NCI-H2227 treated with DMSO at 0.1 percent for 48 hours (cell line): ENCODE results near the gene DDHD1.
A peak's percentile ranks its signal among the peaks of the same experiment; 100 is the strongest.
"Not testable (repeated sequence)": the region's sequence is repeated elsewhere in the genome, so short reads cannot be mapped to it uniquely, and the experiment has no call there.

Experiments
- DNase-seq: peaks from one replicate; lab custom pipeline; 2025; lab: John Stamatoyannopoulos, UW

Gene DDHD1

DNA sequence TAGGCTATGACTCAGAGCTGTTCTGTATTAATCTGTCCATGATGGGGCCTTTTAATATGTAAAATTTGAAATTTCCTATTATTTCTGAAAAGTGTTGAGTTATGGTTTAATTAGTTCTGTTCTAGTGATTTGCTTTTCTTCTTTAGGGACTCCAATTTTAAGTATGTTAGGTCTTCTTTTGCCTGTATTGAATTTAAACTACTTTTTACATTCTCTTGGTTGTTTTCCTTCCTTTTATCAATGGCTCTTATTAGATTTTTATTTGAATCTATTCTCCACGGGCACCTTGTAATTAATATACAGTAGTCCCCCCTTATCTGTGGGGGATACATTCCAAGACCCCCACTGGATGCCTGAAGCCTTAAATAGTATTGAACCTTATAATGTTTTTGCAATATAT, 46.4 kb downstream of the DDHD1 start:
- no peak for DNase-seq

DNA sequence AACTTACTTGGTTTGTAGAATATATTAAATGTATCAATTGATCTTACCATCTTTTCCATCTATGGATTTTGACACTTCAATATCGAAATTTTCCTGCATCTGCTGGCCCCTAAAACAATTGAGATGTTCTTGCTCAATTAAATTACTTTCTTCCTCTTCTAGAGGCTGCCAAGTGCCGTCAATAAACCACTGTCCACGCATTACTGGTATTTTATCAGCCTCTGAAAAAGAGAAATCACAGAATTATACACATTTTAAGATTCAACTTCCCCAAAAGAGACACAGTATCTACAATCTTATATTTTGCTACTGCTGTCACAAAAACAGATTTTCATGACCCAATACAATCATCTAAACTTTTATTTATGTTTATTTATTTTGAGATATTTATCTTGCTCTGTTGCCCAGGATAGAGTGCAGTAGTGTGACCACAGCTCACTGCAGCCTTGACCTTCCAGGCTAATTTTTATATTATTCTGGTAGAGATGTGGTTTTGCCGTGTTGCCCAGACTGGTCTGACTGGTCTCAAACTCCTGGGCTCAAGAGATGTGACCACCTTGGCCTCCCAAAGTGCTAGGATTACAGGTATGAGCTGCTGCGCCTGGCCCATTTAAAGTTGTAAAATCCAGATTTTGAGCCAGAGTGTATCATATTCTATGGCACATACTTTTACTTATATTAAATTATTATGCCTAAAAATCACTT, 49.3 kb downstream of the DDHD1 start:
- no peak for DNase-seq

DNA sequence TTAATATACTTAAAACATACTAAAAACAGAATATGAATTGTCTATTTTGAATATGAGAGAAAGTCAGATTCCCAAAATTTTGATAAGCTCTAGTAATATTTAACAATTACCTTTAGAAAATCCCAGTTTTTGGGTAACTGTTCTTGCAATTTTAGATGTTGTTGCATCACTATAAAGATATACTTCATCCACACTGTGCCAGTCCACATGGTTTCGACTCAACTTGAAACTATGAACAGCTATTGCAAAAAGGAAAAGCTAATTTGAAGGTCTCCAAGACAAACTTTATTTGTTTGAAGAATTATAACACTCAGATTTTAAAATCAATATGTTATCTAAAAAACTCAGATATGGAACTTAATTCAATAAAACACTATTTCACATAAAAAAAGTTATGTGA, 59.9 kb downstream of the DDHD1 start:
- no peak for DNase-seq

DNA sequence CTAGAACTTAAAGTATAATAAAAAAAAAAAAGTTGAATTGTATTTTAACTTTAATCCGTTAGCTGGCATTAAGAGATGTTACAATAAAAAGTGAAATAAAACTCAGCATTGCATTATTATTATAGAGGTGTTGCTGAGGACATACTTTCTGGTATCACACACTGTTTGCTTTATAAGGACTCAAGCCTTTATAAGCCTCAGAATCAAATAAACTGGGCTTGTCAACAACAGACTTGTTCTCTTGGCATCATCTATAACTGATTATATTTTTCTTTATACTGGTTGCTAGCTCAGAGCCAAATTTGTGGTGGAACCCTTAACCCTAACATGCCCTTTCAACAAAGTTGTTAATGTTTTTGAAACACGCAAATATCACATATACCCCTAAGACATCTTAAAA, 62.3 kb downstream of the DDHD1 start:
- DNase-seq = no peak

DNA sequence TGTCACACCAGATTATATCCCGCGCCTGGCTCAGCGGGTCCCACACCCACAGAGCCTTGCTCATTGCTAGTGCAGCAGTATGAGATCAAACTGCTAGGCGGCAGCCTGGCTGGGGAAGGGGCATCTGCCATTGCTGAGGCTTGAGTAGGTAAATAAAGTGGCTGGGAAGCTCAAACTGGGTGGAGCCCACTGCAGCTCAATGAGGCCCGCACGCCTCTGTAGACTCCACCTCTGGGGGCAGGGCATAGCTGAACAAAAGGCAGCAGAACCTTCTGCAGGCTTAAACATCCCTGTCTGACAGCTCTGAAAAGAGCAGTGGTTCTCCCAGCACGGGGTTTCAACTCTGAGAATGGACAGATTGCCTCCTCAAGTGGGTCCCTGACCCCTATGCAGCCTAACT, 68.2 kb downstream of the DDHD1 start:
- DNase-seq = not testable (repeated sequence)

DNA sequence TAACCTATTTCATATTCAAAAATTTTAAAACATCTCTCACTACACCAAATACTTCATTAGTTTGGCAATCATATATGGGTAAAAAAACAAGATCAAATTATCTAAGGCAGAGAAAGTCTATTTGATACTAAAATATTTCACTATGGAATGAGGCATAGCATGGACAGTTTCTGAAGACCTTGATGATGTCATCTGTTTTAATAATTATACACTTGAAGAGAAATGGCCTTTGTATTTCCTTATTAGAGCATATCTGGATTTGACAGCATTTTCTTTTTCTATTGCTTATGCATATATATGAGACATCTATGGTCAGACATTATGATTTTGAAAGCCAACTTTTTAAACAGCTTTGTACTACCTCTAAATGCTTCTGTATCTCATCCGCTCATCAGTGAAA, 88.6 kb downstream of the DDHD1 start:
- DNase-seq = no peak

DNA sequence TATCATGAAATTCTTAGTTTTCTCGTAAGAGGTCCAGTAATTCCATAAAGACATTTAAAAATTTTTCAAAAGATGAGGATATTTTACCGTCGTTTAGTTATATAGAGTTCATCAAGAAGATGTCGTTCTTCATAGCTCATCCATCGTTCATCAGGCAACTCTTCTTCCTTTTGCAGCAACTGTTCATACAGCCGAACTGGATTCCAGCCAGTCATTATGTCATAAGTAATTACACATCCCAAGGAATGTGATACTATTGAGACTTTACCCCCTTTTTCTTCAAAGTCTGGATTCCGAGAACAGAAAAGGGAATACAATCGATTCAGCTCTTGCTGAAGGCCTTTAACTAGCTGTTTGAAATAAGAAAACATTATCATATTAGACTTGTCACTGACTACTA, 90.3 kb downstream of the DDHD1 start:
- no peak for DNase-seq

DNA sequence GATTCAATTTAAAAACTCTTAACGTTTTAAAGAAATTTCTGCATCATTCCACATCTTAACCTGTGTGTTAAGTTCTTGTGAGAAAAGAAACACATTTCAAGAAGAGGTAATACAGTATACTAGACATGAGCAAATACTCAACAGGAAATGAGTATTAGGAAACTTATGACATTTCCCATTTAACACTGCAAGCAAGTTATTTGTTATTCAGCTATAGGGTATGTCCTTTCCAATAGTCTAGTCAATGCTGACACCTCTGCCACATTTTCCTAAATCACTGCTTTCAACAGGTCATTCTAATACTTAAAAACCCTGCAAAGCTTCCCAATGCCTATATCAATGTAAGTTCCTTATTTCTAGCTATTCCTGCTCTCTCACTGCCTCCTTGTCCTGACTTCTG, 93.1 kb downstream of the DDHD1 start:
- DNase-seq = no peak

DNA sequence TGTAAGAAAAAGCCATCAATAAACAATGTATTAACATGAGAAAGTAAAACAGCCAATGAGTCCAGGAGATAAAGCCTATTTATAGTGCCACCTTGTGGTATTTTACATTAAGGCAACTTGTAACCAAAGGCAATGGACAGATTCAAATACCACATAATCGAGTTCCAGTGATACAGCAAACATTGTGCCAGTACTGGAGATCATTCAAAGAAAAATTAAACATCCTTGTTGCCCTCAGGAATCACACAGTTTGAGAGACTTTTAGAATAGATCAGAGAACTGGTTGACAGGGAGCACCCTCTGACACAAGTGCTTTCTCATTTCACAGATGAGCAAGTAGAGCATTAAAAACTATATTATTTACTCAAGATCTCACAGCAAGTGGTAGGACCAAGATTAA, 98.1 kb downstream of the DDHD1 start:
- peak; percentile 67 for DNase-seq

DNA sequence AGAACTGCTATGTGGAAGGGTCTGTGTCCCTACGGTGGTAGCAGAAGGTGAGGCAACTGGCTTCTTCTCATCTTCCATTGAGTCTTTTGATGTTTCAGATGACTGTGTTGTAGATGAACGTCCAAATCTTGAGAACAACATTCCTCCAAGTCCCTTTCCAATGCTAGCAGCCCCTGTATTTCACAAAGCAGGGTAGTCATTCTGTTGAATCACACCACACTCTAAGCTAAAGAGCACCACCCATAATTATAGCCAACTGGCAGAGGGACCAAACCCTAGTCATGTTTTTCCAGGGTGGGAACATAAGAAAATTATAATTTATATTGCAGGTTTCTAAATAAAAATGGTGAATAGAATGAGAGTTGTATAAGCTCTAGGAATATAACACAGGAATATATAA, 98.7 kb downstream of the DDHD1 start:
- no peak for DNase-seq

DNA sequence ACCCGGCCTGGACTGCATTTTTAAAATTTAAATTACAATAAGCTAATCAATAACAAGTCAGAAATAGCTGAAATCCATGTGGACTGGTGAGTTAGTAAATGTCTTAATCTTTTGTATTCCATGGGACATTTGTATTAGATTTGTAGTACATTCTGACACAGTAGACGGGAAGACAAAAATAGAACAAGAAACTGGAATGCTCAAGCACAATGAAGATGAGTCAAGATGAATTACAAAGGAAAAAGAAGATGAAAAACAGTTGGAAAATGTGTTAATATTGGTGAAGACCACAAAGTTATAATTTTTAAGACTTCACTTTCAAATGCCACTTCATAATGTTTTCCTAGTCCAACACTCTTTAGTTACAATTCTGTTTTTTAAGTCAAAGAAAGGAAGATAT, 104.5 kb downstream of the DDHD1 start:
- no peak for DNase-seq

DNA sequence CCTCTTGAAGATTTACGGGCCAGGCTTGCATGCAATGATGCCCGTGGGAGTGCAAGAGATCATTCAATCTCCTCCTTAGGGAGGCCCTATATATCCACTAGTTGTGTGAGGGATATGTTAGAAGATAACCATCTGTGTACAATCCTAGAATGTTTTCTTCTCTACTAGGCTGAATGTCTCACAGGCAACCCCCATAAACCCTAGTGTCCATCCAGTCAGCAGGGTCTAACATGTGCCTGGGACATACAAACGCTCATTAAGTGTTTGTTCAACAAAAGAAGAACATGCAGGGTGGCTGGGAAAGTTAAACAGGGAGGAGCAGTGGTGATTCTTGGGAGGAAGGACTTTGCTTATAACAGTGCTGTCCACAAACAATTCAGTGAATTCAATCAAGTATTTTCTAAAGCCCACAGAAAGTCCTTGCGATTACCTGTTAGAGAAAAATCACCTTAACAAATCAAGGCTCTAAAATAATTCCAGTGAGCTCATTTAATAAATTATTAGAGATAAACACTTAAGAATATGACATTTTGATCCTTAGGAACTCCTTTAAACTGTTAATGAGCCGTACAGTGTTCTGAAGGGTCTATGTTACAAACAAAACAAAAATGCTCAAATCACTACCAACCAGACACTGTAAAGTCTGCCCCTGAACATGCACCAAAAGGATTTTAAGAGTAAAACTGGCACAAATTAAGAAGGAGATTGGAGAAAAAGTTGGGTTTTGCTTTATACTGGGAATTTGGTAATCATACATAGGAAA, 105.6 kb downstream of the DDHD1 start:
- no peak for DNase-seq

DNA sequence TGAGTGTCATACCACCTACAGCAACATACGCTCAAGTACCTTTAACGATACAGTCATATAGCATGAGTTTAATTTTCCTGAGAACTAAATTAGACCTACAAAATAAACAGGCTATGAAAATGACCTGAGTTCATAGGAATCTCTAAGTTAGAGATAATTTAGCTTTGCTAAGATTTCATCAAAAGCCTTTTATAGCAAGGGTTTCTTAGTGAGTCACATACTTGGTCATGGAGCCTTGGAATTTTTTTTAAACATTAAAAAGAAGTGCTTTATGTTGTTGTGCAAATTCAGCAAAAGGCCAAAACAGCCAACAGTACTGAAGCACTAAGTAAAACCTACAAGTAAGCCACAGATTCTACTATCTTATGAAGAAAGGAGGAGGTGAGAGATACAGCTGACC, 108.6 kb downstream of the DDHD1 start:
- no peak for DNase-seq

DNA sequence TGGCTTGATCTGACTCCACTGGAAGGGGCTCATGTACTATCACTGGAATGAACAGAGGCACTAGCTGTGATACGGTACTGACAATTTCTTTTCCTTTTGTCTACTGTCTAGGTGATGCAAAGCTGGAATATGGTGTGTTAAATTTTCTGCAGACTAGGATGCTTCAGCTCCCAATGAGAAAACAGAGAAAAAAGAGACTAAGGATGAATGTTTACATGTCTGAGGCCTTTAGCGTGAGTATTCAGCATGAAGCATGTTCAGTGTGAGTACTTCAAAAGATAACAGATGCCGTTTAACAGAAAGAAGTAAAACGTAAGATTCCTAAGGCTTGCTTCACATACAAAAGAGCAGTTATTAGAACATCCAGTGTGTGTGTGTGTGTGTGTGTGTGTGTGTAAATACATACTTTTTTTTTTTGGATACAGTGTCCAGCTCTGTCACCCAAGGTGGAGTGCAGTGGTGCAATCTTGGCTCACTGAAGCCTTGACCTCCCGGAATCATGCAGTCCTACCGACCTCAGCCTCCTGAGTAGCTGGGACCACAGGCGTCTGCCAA, 110.0 kb downstream of the DDHD1 start:
- DNase-seq = no peak

DNA sequence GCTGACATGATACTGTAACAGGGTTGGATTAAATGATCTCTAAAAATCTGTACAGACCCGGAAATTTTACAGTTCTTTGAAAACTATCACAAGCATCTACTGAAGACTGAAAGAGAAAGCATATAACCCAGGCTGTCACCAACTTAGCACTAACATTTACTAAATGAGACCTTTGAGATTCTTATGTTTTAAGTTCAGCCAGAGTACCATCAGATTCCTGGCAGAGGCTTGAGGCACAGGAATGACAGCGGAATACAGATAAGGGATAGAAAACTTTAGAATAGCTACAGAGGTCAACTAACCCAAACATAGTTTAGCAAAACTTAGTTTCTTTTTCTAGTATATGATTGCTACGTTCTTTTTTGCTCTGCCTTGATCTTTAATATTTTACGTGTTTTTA, 110.6 kb downstream of the DDHD1 start:
- DNase-seq = no peak

DNA sequence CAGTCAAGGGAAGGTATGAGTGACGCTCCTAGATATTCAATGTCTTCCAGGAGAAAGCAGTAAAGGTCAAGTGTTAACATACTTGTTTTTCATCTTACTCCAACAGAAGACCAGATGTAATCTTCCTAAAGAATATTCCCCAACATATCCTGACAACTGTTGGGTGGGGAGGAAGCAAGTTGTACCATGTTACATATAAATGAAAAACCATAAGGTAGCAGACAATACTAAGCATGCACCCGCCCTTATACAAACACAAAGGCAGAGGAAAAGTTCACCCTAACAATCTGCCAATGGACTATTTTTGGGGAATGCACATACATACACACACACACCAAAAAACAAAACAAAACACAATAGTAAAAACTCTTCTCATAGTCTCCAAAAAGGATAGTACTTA, 112.1 kb downstream of the DDHD1 start:
- DNase-seq = no peak

DNA sequence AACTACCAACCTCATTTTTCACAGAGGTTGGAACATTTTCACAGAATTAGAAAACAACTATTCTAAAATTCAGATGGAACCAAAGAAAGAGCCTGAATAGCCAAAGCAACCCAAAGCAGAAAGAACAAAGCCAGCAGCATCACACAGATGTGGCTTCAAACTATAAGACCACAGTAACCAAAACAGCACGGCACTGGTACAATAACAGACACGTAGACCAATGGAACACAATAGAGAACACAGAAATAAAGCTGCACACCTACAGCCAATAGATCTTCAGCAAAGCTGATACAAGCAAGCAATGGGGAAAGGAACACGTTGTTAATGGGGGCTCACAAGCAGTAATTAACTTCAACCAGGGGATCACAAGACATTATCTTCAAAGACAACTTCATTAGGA, 114.5 kb downstream of the DDHD1 start:
- no peak for DNase-seq

DNA sequence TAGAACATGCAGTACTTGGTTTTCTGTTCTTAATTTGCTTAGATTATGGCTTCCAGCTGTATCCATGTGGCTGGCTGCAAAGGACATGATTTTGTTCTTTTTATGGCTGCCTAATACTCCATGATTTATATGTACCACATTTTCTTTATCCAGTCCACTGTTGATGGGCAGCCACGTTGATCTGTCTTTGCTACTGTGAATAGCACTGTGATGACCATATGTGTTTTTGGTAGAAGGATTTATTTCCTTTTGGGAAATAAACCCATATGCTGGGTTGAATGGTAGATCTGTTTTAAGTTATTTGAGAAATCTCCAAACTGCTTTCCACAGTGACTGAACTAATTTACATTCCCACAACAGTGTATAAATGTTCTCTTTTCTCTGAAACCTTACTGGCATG, 116.1 kb downstream of the DDHD1 start:
- no peak for DNase-seq

DNA sequence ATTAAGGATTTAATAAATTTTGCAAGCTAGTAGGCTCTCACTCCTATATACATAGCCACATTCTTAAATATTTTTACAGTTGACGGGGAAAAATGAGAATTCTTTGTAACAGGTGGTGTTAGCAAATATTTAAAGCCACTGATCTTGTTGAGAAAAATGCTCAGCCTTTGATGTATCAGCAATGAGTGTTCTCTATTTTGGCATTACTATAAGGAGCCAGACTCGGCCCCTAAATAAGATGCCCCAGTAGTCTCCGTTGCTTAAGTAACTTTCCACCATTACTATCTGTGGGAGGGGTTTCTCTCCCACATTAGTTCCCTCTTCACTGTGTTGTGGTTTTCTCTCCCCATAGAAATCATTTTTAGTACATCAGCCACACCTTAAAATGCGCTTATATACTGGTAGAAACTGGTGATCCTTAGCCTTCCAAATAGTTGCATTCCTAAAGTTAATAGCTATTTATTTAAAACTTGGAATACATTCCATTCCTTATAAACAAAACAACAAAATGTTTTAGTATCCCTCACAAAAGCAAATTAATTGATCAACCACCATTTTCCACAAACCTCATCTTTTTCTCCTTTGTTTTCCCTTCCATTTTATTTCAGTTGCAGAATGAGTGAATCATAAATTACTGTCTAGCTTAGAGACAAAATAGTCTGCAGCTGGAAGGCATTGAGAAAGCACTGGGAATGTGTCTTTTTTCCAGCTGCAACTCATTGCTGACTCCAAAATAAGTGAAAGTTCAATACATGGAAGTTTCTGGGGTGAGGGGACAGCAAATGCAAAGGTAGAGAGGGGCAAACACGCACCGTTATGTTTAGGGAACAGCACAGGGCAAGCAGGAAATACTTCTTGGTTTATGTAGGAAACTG, 117.5 kb downstream of the DDHD1 start:
- DNase-seq = no peak

DNA sequence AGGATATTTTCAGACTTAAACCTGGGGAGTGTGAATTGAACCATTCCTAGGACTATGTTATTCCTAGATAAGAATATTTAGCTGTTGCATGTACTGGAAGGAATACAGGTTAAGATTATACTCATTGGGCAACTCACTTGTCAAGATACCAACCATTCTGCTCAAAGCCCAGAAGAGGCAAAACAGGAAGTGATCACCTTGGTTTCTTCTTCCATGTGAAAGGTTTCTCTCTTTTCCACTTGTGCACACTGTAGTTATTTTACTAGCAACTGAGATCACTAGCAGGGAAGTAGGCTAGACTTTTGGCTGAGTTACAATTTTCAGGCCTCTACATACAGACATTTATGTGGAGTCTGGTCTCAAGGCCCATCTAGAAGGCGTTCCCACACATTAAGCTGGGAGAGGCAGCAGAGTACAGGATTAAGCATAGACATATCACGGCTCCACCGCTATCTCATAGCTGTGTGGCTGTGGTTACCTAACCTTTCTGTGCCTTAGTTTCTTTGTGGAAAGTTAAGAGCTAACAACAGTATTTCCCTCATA, 118.4 kb downstream of the DDHD1 start:
- DNase-seq = no peak

DNA sequence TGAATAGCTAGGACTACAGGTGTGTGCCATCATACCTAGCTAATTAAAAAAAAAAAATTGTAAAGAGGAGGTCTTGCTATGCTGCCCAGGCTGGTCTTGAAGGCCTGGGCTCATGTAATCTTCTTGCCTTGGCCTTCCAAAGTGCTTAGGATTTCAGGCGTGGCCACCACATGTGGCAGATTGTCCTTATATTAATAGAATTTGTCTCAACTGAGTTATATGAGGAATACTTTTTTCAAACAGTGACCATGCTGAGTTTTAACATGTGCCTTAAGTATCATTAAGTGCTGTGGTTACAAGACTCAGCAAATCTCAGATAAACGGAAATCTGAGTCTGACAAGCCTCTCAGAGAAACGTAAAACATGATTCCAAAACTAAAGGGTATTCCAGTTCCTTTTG, 119.1 kb downstream of the DDHD1 start:
- no peak for DNase-seq

DNA sequence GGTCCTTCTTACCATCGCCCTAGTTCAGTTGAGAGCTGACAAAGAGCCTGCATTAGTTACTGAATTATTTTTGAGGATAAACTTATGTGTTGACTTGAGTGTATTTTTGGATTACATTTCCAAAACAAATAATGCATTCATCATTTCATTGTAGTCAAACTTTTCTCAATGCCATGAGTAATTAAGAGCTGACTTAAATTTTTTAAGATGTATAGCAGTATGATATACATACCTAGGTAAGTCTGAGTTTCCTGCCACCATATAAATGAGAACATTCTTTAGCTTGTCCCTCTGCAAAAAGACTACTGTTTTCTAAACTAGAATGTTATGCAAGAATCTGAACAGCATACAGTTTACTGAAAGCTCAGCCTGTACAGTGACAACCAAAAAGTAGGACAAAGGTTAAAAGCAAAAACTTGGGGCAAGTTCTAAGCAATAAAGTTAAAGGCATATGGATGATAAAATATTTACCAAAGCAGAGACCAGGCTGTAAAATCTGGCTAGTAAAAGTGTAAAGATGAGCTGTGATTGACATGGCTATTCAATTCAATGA, 120.2 kb downstream of the DDHD1 start:
- DNase-seq = no peak
